Activated T-helper 2 cell treated with anti-CD3 and anti-CD28 coated beads, Interferon-gamma antibody, Interleukin-2, Interleukin-4, amounts not matched to agents 10 μg/mL and 5 μg/mL and 100 μg/mL, durations not matched to agents 14 hours and 24 hours and 36 hours (primary cell): ENCODE results near the gene PKD1. TPM values are rescaled to one million over a fixed set of nuclear protein-coding genes. Genes with fewer than 3 reads are reported as not detected.

Source experiments
- DNase-seq: peaks from one replicate; pipeline ENCODE4 v3.0.0; 2021; ENCODE audit warnings: low spot score
- H3K27ac Mint-ChIP-seq: one replicate; pipeline ENCODE4 v1.8.0; 2021; ENCODE audit warnings: mixed read lengths
- H3K27me3 Mint-ChIP-seq: one replicate; pipeline ENCODE4 v1.8.0; 2021; ENCODE audit warnings: low read depth, mixed read lengths
- H3K36me3 Mint-ChIP-seq: one replicate; pipeline ENCODE4 v1.8.0; 2021; ENCODE audit warnings: low read depth, mixed read lengths
- H3K4me1 Mint-ChIP-seq: one replicate; pipeline ENCODE4 v1.8.0; 2021; ENCODE audit warnings: low read depth, mixed read lengths
- H3K4me3 Mint-ChIP-seq: one replicate; pipeline ENCODE4 v1.8.0; 2021; ENCODE audit warnings: low read depth, mild to moderate bottlenecking, moderate library complexity, mixed read lengths
- H3K9me3 Mint-ChIP-seq: one replicate; pipeline ENCODE4 v1.8.0; 2021; ENCODE audit warnings: mixed read lengths
- intact Hi-C: fragments of 100-400 bp; cut with micrococcal nuclease; formaldehyde crosslinking; loops from one replicate; pipeline ENCODE4 v1.15.1; 2023
- total RNA-seq: library from RNA; stranded (reverse); gene quantifications from 2 replicates; pipeline ENCODE4 v1.2.3, GENCODE V29; 2022

Gene PKD1
- total RNA-seq, 1 donor from 2014 or later, result 94.4 TPM

DNA sequence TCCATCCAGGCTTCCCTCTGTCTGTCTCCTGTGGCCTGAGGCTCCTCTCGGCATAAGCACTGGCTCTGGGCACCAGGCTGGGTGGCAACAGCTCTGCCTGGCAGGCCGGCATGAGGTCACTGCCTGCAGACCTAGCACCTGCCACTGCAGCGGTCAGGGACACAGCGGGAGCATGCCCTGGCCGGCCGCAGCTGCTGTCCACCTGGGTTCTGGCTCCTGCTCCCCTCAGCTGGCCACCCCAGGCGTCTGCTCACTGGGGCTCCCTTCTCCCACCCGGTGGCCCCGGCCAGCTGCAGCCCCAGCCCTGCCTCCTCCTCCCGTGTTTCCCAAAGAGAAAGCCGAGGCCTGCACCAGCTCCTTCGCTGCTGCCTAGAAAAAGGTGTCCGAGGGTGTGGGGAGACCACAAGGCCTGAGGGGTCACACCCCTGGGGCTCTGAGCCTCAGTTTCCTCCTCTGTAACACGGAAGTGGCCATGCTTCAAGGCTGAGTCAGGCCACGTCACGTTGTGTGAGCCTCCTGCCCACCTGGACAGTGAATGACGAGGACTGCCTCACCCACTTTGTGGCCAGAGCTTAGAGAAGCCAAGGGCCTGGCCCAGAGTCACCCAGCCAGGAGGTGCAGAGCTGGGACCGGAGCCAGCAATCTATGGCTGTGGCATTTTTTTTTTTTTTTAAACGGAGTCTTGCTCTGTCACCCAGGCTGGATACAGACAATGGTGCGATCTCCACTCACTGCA is 94.7 kb downstream of the PKD1 start:
- Mint-ChIP-seq H3K9me3 (no peaks in the 10 kb centered on the region), H3K4me1 (no peaks in the 10 kb centered on the region), H3K36me3 (peaks cover 4% of the 10 kb centered on the region), H3K27me3 (no peaks in the 10 kb centered on the region), H3K27ac (no peak overlapping the region), H3K4me3 (no peak overlapping the region)
- no peak for DNase-seq
- intact Hi-C loops, result no loop called here

DNA sequence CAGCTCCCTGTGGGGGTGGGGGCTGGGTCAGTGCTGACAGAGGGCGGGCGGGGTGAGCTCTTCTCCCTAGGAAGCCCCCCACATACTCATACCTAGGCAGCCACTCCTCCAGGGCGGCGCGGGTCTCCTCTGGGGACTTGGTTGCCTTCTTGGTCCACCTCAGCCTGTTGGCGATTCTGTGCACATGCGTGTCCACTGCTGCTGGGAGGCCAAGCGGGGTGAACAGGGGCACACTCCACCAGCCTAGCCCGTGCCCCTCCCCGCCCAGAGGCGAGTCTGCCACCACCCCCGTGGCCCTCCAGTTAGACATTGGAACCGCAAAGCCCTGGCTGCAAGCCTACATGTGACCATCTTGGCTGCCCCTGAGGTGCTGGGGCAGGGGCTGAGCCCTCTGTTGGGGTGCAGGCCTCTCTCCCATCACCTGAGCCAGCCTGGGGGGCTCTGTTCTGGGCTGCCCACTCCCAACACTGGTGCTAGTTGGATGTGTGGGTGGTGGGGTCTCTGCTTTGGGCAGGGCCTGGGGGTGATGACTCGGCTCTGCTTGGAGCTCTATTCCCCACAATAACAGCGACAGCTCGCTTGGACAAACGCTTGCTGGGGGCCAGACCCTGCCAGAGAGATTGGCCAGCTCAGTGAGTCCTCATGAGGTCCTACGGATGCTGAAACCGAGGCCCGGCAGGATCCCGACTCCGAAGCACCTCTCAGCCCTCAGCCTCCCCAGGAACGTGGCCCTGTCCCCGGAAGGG is 95.5 kb downstream of the PKD1 start:
- intact Hi-C loops, result no loop called here
- no peak for DNase-seq
- Mint-ChIP-seq H3K4me1 (no peaks in the 10 kb centered on the region), H3K9me3 (no peaks in the 10 kb centered on the region), H3K4me3 (no peak overlapping the region), H3K36me3 (peaks cover 4% of the 10 kb centered on the region), H3K27ac (no peak overlapping the region), H3K27me3 (no peaks in the 10 kb centered on the region)

DNA sequence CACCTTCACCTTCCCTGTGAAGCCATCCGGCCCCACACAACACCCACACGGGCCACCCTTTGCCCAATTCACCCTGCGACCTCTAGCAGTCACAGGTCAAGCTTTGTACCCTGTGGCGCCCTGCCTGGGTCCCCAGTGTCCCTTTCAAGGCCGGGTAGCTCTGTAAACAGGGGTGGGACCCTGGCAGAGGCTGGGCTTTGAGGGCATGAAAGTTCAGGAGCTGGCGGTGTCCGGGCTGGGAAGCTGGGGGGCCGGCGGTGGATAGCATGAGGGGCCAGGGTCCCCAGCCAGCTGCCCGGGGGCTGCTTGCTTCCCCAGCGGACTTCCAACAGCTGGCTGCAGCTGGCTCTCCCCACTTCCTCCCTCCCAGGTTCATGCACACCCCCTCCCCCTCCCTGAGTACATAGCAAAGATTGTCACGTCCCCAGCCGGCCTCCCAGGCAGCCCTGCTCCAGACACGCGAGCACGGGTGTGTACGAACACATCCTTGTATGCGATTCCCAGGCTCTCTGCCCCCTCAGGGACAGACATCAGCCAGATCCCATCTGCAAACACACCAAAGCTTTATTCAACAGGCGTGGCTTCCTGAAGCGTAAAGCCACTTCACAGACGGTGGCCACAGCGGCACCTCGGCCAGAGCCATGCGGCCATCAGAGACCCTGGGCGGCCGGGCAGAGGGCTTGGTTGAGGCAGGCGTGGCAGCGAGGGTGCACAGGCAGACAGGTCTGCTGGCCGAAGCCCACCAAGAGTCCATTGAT is 96.2 kb downstream of the PKD1 start:
- no peak overlapping the region for H3K27ac Mint-ChIP-seq
- intact Hi-C loops, result no loop called here

More for the DNA sequence above, 96.2 kb downstream of the PKD1 start:
- no peaks in the 10 kb centered on the region for H3K27me3 Mint-ChIP-seq
- H3K36me3 Mint-ChIP-seq, result peaks cover 4% of the 10 kb centered on the region
- no peaks in the 10 kb centered on the region for H3K4me1 Mint-ChIP-seq
- H3K9me3 Mint-ChIP-seq, result no peaks in the 10 kb centered on the region
- no peak for DNase-seq
- no peak overlapping the region for H3K4me3 Mint-ChIP-seq

Other genes with a start within 250 kb of the PKD1 start
- not detected in 2 replicates for gene HS3ST6, start 217.5 kb downstream of the PKD1 start, total RNA-seq
- gene MSRB1, start 192.7 kb downstream of the PKD1 start, total RNA-seq, result 33.5 and 35.0 TPM in 2 replicates
- 0.66 and 0.85 TPM in 2 replicates for gene RPL3L, start 181.2 kb downstream of the PKD1 start, total RNA-seq
- 132 TPM in 2 replicates for gene NDUFB10, start 176.4 kb downstream of the PKD1 start, total RNA-seq
- gene RPS2, start 171.1 kb downstream of the PKD1 start, total RNA-seq, result 3,560 and 3,687 TPM in 2 replicates
- 0.39 TPM in 1 of 2 replicates, not detected in the other for gene RNF151, start 169.0 kb downstream of the PKD1 start, total RNA-seq
- 64.2 and 72.5 TPM in 2 replicates for gene TBL3, start 163.8 kb downstream of the PKD1 start, total RNA-seq
- 0.21 and 0.23 TPM in 2 replicates for gene NOXO1, start 154.4 kb downstream of the PKD1 start, total RNA-seq
- gene GFER, start 151.7 kb downstream of the PKD1 start, total RNA-seq, result 39.2 and 40.0 TPM in 2 replicates
- gene SYNGR3, start 145.9 kb downstream of the PKD1 start, total RNA-seq, result 21.1 and 21.3 TPM in 2 replicates
- gene ZNF598, start 126.1 kb downstream of the PKD1 start, total RNA-seq, result 82.0 and 83.3 TPM in 2 replicates
- gene NPW, start 116.1 kb downstream of the PKD1 start, total RNA-seq, result 4.2 and 5.1 TPM in 2 replicates
- gene NHERF2, start 109.0 kb downstream of the PKD1 start, total RNA-seq, result 2.3 and 2.6 TPM in 2 replicates
- 43.5 and 54.7 TPM in 2 replicates for gene NTHL1, start 88.1 kb downstream of the PKD1 start, total RNA-seq
- gene TSC2, start 87.9 kb downstream of the PKD1 start, total RNA-seq, result 89.7 and 92.8 TPM in 2 replicates
- gene RAB26, start 12.7 kb upstream of the PKD1 start, total RNA-seq, result 0.46 and 0.59 TPM in 2 replicates
- gene TRAF7, start 19.9 kb upstream of the PKD1 start, total RNA-seq, result 69.8 and 70.7 TPM in 2 replicates
- 0.48 and 1.0 TPM in 2 replicates for gene CASKIN1, start 60.7 kb upstream of the PKD1 start, total RNA-seq
- gene MLST8, start 69.6 kb upstream of the PKD1 start, total RNA-seq, result 54.3 and 56.4 TPM in 2 replicates
- 24.6 and 25.2 TPM in 2 replicates for gene BRICD5, start 75.0 kb upstream of the PKD1 start, total RNA-seq
- 36.1 and 37.7 TPM in 2 replicates for gene PGP, start 78.9 kb upstream of the PKD1 start, total RNA-seq
- gene E4F1, start 87.7 kb upstream of the PKD1 start, total RNA-seq, result 29.3 and 30.0 TPM in 2 replicates
- 1.7 and 2.2 TPM in 2 replicates for gene DNASE1L2, start 100.5 kb upstream of the PKD1 start, total RNA-seq
- gene ECI1, start 115.7 kb upstream of the PKD1 start, total RNA-seq, result 40.4 and 45.1 TPM in 2 replicates
- gene RNPS1, start 132.2 kb upstream of the PKD1 start, total RNA-seq, result 369 TPM in 2 replicates
- 11.1 and 12.5 TPM in 2 replicates for gene ABCA3, start 204.8 kb upstream of the PKD1 start, total RNA-seq